Measurements from ENCODE around the gene SLC1A2. TPM values are rescaled to one million over a fixed set of nuclear protein-coding genes. Genes with fewer than 3 reads are reported as not detected.
A peak's percentile ranks its signal among the peaks of the same experiment; 100 is the strongest.

SLC1A2 gene
- total RNA-seq, 2 experiments from 2014 or later, result not detected

DNA sequence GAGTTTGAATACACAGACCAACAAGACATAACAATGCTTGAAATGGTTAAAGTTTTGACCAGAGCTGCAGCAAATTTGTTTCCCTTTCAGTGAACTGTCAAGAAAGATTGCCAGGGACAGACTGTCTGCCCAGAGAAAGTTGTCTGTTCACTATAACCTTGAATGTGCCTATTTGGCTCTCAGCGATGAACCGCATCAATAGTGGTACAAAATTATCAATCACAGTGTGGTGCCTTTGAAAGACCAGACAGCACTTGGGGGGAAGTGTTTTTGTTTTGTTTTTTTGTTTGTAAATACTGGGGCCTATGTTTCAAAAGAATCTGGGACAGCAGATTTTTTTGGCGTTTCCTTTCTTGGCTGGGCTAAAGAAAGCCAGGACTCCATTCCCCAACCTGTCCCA, 157.3 kb downstream of the SLC1A2 start:
- POLR2A ChIA-PET, result no interaction called here
- CTCF ChIA-PET, result no interaction called here
- no peaks in the 10 kb centered on the region for H3K36me3 Mint-ChIP-seq (ENCODE audit: low read depth)
- no peak overlapping the region for H3K27ac Mint-ChIP-seq
- H3K4me1 Mint-ChIP-seq, result peaks cover 13% of the 10 kb centered on the region
- no peaks in the 10 kb centered on the region for H3K27me3 Mint-ChIP-seq
- H3K9me3 Mint-ChIP-seq (ENCODE audit: low read depth), result no peaks in the 10 kb centered on the region
- no peak for ATAC-seq
- H3K4me3 Mint-ChIP-seq, result no peak overlapping the region
- DNase-seq, result no peak
- intact Hi-C loops (cut with DNase I, micrococcal nuclease), result no loop called here

DNA sequence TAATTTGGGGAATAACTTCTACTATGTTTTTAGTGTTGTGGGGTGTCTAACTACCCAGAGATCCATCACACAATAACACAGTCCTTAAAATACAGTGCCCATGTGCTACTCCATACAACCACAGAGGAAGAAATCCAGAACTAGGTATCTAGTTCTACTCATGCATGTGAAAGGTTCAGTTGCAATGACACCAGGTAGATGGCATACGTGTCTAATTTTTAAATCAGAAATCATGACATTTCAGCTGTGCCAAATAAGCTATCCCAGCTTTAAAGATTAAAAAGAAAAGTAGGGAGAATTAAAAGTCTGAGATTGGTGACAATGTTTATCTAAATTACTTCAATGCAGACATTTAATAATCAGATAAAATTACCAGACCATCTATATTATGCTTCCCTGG, 158.2 kb downstream of the SLC1A2 start:
- Mint-ChIP-seq H3K36me3 (ENCODE audit: low read depth) (no peaks in the 10 kb centered on the region), H3K9me3 (ENCODE audit: low read depth) (no peaks in the 10 kb centered on the region), H3K4me3 (no peak overlapping the region), H3K27ac (no peak overlapping the region), H3K4me1 (peaks cover 17% of the 10 kb centered on the region), H3K27me3 (no peaks in the 10 kb centered on the region)
- no peak for ATAC-seq
- intact Hi-C loops (cut with DNase I, micrococcal nuclease), result no loop called here
- ChIA-PET POLR2A (no interaction called here), CTCF (interaction anchor here (0.7 to 2.0 kb wide), 3 partner anchors 15 to 33 kb away, joined by 3 to 6 read pairs (median 3); no protein-coding TSS in a partner anchor)
- no peak for DNase-seq

DNA sequence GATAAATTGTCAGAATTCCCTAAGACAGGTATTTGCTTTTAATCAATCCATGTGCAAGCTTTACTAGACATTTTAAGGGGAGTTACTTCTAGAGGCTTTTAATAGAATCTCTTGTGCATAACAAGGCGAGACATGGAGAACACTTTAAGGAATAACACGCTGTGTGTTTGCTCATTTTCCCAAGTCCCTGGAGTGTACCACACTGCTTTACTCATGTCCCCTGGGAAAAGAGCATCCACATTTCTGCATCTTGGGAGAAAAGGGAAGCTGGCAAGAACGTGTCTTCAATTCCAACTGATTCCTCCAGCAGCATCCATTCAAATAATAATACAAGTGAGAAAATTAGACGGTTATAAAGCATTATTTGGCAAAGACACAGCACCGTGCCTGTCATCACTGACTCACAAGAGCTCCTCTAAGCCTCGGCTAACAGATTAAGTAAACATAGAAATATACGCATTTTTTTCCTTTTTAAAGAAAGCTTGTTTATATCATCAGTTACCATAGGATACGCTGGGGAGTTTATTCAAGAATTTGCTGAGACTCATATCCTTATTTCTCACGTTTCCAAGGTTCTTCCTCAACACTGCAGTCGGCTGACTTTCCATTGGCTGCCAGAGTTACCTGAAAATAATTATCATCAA, 158.9 kb downstream of the SLC1A2 start:
- ChIA-PET CTCF (interaction anchor here (0.7 to 2.0 kb wide), 3 partner anchors 14 to 34 kb away, joined by 3 to 6 read pairs (median 3); no protein-coding TSS in a partner anchor), POLR2A (no interaction called here)
- H3K4me3 Mint-ChIP-seq, result no peak overlapping the region
- no peak for DNase-seq
- no peaks in the 10 kb centered on the region for H3K27me3 Mint-ChIP-seq
- H3K27ac Mint-ChIP-seq, result no peak overlapping the region
- intact Hi-C loops (cut with DNase I, micrococcal nuclease), result no loop called here
- H3K9me3 Mint-ChIP-seq (ENCODE audit: low read depth), result no peaks in the 10 kb centered on the region
- H3K36me3 Mint-ChIP-seq (ENCODE audit: low read depth), result no peaks in the 10 kb centered on the region
- H3K4me1 Mint-ChIP-seq, result peaks cover 19% of the 10 kb centered on the region
- no peak for ATAC-seq

DNA sequence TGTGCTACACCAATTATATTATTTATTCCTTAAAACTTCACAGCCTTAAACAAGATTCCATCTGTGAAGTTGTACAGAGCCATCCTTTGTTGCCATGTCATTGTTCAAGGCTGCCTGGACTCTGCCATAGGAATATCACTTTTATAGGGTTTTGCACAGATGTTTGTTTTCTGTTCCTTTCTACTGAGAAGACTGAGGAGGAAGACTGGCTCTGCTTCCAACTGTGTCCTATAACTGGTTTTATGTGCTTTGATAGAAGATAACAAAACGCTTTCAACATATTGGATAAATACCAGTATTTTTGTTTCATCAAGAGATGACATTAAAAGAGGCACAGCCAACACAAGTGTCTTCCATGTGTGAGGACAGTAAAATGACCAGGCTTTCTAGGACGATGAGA, 159.8 kb downstream of the SLC1A2 start:
- no peaks in the 10 kb centered on the region for H3K9me3 Mint-ChIP-seq (ENCODE audit: low read depth)
- no peak overlapping the region for H3K4me3 Mint-ChIP-seq
- no peak for DNase-seq
- no peaks in the 10 kb centered on the region for H3K36me3 Mint-ChIP-seq (ENCODE audit: low read depth)
- ChIA-PET POLR2A (no interaction called here), CTCF (interaction anchor here (2.0 kb wide), 1 partner anchor 22 kb away, joined by 6 read pairs; no protein-coding TSS in a partner anchor)
- ATAC-seq, result no peak
- H3K4me1 Mint-ChIP-seq, result peaks cover 19% of the 10 kb centered on the region
- H3K27ac Mint-ChIP-seq, result no peak overlapping the region
- intact Hi-C loops (cut with DNase I, micrococcal nuclease), result no loop called here
- H3K27me3 Mint-ChIP-seq, result no peaks in the 10 kb centered on the region

- Mint-ChIP-seq H3K9me3 (ENCODE audit: low read depth) (no peaks in the 10 kb centered on the region), H3K4me1 (peaks cover 19% of the 10 kb centered on the region), H3K36me3 (ENCODE audit: low read depth) (no peaks in the 10 kb centered on the region), H3K27me3 (no peaks in the 10 kb centered on the region), H3K27ac (no peak overlapping the region), H3K4me3 (no peak overlapping the region)
- ChIA-PET CTCF (interaction anchor here (0.6 to 1.2 kb wide), 3 partner anchors 19 to 131 kb away, joined by 3 to 4 read pairs (median 3); no protein-coding TSS in a partner anchor), POLR2A (interaction anchor here (0.7 kb wide), 1 partner anchor 16 kb away, joined by 4 read pairs; no protein-coding TSS in a partner anchor)
- ATAC-seq, result peak; percentile 92
- intact Hi-C loops (cut with DNase I, micrococcal nuclease), result no loop called here
- DNase-seq, result no peak
Measured at GRCh38 chr11:35257281-35257680, 162.1 kb downstream of the SLC1A2 start.

DNA sequence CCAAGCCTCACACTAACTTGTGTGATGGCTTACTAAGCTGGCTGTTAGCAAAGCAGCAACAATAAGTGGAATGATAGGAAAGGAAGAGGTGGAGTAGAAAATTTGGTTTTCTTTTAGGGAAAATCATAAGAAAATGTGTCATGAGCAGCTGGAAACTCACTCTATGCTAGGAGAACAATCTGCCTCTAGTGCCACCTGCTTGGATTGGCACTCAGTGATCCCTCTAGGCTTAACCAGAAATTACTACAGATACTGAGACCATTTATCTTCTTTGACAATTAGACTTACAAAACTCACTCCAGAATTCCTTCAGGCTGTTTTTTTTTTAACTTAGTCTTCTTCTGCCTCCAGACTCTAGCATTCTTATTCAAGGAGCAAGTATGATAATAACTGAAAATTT, 163.1 kb downstream of the SLC1A2 start:
- POLR2A ChIA-PET, result interaction anchor here (0.7 kb wide), 2 partner anchors 1113 to 1117 kb away, joined by 3 read pairs; no protein-coding TSS in a partner anchor
- H3K9me3 Mint-ChIP-seq (ENCODE audit: low read depth), result no peaks in the 10 kb centered on the region
- CTCF ChIA-PET, result interaction anchor here (0.6 to 1.5 kb wide), 3 partner anchors 13 to 26 kb away, joined by 3 to 4 read pairs (median 4); no protein-coding TSS in a partner anchor

GRCh38 chr11:35255514-35255913, 163.8 kb downstream of the SLC1A2 start:
- ChIA-PET CTCF (interaction anchor here (1.5 kb wide), 1 partner anchor 12 kb away, joined by 4 read pairs; no protein-coding TSS in a partner anchor), POLR2A (interaction anchor here (0.7 kb wide), 1 partner anchor 1112 kb away, joined by 3 read pairs; no protein-coding TSS in a partner anchor)
- DNase-seq (no peak), ATAC-seq (no peak)
- Mint-ChIP-seq H3K27me3 (no peaks in the 10 kb centered on the region), H3K4me3 (no peak overlapping the region), H3K9me3 (ENCODE audit: low read depth) (no peaks in the 10 kb centered on the region), H3K36me3 (ENCODE audit: low read depth) (no peaks in the 10 kb centered on the region), H3K4me1 (peaks cover 19% of the 10 kb centered on the region), H3K27ac (no peak overlapping the region)
- intact Hi-C loops (cut with DNase I, micrococcal nuclease), result no loop called here

More for the DNA sequence above, 163.1 kb downstream of the SLC1A2 start:
- Mint-ChIP-seq H3K4me1 (peaks cover 19% of the 10 kb centered on the region), H3K27me3 (no peaks in the 10 kb centered on the region), H3K36me3 (ENCODE audit: low read depth) (no peaks in the 10 kb centered on the region), H3K27ac (no peak overlapping the region), H3K4me3 (no peak overlapping the region)
- DNase-seq, result no peak
- no peak for ATAC-seq
- intact Hi-C loops (cut with DNase I, micrococcal nuclease), result no loop called here

- CTCF ChIA-PET, result interaction anchor here (0.5 kb wide), 1 partner anchor 338 kb away, joined by 3 read pairs; no protein-coding TSS in a partner anchor
- no peak for DNase-seq
Measured at GRCh38 chr11:35253237-35253636, 166.1 kb downstream of the SLC1A2 start.

DNA sequence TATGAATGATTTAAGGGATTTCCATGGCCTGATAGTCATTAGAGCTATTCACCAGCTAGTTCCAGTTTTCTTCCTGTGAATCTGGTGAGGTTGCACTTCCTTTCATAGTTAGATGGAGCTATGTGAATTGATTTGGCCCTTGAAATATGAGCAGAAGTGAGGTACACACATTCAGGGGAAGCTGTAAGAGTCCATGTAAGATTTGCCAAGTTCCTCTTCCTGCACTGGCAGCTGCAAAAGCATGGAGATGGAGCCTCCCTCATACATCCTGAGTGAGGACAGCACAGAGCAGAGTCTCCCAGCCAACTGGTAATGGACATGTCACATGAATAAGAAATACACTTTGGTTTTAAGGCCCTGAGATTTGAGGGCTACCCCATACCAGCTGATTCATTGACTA, 168.7 kb downstream of the SLC1A2 start:
- no peak overlapping the region for H3K27ac Mint-ChIP-seq
- H3K36me3 Mint-ChIP-seq (ENCODE audit: low read depth), result peaks cover 2% of the 10 kb centered on the region
- no peaks in the 10 kb centered on the region for H3K27me3 Mint-ChIP-seq
- ChIA-PET POLR2A (interaction anchor here (0.5 kb wide), 1 partner anchor 64 kb away, joined by 4 read pairs; no protein-coding TSS in a partner anchor), CTCF (no interaction called here)
- H3K4me1 Mint-ChIP-seq, result peaks cover 24% of the 10 kb centered on the region
- ATAC-seq (no peak), DNase-seq (no peak)
- H3K9me3 Mint-ChIP-seq (ENCODE audit: low read depth), result peaks cover 8% of the 10 kb centered on the region
- no peak overlapping the region for H3K4me3 Mint-ChIP-seq
- intact Hi-C loops (cut with DNase I, micrococcal nuclease), result no loop called here

More at GRCh38 chr11:35253237-35253636, 166.1 kb downstream of the SLC1A2 start:
- Mint-ChIP-seq H3K4me1 (peaks cover 19% of the 10 kb centered on the region), H3K27ac (no peak overlapping the region), H3K27me3 (no peaks in the 10 kb centered on the region), H3K9me3 (ENCODE audit: low read depth) (peaks cover 8% of the 10 kb centered on the region), H3K4me3 (no peak overlapping the region), H3K36me3 (ENCODE audit: low read depth) (peaks cover 2% of the 10 kb centered on the region)
- POLR2A ChIA-PET, result no interaction called here
- no peak for ATAC-seq
- intact Hi-C loops (cut with DNase I, micrococcal nuclease), result no loop called here

- ChIA-PET CTCF (no interaction called here), POLR2A (no interaction called here)
- Mint-ChIP-seq H3K36me3 (ENCODE audit: low read depth) (peaks cover 2% of the 10 kb centered on the region), H3K27me3 (no peaks in the 10 kb centered on the region), H3K4me3 (no peak overlapping the region), H3K27ac (no peak overlapping the region), H3K4me1 (peaks cover 24% of the 10 kb centered on the region), H3K9me3 (ENCODE audit: low read depth) (peaks cover 8% of the 10 kb centered on the region)
- DNase-seq (no peak), ATAC-seq (no peak)
- intact Hi-C loops (cut with DNase I, micrococcal nuclease), result no loop called here
Measured at GRCh38 chr11:35250192-35250591, 169.2 kb downstream of the SLC1A2 start.

- POLR2A ChIA-PET, result no interaction called here
- H3K27me3 Mint-ChIP-seq, result no peaks in the 10 kb centered on the region
- no peak for ATAC-seq
- CTCF ChIA-PET, result interaction anchor here (0.7 kb wide), 1 partner anchor 10 kb away, joined by 3 read pairs; no protein-coding TSS in a partner anchor
- no peak overlapping the region for H3K27ac Mint-ChIP-seq
- intact Hi-C loops (cut with DNase I, micrococcal nuclease), result no loop called here
- peaks cover 8% of the 10 kb centered on the region for H3K9me3 Mint-ChIP-seq (ENCODE audit: low read depth)
- H3K36me3 Mint-ChIP-seq (ENCODE audit: low read depth), result peaks cover 2% of the 10 kb centered on the region
- DNase-seq, result no peak
- peaks cover 24% of the 10 kb centered on the region for H3K4me1 Mint-ChIP-seq
- no peak overlapping the region for H3K4me3 Mint-ChIP-seq
Measured at GRCh38 chr11:35248558-35249323, 170.6 kb downstream of the SLC1A2 start.

All from activated CD4-positive, alpha-beta T cell treated with anti-CD3 and anti-CD28 coated beads for 36 hours (primary cell).